ENCODE measurements around the gene CYTH1.

CYTH1 gene

DNA sequence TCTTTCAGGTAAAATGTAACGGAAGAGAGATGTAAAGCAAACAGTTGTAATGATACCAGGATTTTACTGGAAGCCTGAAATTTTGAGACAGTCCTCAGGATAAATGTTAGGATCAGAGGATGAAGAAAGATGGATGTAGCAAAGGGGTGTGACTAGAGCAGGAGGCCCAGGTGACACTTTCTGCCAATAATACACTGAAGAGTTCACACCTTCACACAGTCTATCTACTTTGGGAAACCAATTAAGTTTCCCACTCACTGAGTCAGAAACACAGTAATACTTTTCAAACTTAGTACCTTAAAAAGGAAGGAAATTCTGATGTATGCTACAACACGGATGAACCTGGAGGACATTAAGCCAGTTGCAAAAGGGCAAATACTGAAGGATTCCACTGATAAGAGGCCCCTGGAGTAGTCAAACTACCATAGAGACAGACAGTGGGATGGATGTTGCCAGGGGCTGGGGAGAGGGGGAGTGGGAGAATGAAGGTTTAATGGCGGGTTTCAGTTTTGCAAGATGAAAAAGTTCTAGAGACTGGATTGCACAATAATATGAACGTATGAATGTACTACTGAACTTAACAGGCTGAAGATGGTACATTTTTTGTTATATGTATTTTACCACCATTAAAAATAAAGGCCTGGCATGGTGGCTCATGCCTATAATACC is 62.3 kb downstream of the CYTH1 start:
- no peak overlapping the region for H3K4me3 ChIP-seq (ENCODE audit: low read length)
- TF ChIP-seq ZNF274 (IDR thresholded peaks at IDR 0.05; ENCODE audit: low read depth, low read length) = no peak

DNA sequence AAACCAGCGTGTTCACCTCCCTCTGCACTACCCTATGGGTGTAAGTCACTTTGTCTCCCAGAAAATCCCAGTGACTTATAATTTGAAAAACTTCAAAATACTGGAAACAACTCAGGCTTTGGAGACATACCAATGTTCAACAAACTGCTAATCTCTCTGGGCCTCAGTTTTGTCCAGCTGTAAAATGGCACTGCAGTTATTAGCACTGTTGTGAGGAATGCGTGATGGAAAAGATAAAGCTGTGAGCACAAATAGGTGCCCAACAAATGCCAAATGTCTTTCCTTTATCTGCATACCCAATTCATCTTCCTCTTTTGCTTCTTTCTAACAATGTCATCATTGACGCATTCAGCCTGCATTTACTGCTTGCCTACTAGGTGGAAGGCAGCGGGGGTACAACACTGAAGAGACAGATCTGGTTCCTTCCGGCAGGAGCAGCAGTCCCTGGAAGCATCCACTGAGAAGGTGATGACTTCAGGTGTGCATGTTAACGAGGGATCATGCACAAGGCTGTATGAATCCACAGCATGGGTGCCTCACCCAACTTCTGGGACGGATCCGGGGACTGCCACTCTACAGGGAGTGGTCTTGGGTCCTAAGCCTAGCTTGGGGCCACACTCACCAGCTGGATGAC is 63.4 kb downstream of the CYTH1 start:
- TF ChIP-seq ZNF274 (IDR thresholded peaks at IDR 0.05; ENCODE audit: low read depth, low read length) = no peak
- H3K4me3 ChIP-seq (ENCODE audit: low read length) = peak overlapping the region; percentile 43; the same call in 1 of the 2 replicates

DNA sequence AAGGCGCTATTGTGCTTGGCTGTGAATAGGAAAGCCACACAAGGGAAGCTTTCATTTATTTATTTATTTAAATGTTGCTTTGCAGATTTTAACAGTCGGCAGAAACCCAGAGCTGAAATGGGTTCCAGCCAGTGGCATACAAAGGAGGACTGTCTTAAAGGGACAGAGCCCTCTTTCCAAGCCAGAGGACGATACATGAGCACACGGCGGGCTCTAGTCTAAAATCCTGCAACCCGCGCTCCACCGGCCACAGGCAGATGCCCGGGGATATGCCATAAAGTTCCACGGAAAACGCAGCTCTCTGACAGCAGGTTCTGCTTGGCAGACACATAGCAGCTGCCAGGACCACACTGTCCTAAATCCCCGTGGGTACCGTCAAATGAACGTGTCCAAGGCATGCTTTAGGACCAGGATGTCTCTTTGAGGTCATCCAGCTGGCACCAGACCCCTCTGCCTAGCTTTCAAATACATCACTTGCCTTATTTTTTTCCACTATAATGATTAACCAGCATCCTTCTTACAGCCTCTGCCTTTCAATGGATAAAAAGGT is 64.6 kb downstream of the CYTH1 start:
- TF ChIP-seq ZNF274 (IDR thresholded peaks at IDR 0.05; ENCODE audit: low read depth, low read length) = no peak
- peak overlapping the region; percentile 43; the same call in 1 of the 2 replicates for H3K4me3 ChIP-seq (ENCODE audit: low read length)

DNA sequence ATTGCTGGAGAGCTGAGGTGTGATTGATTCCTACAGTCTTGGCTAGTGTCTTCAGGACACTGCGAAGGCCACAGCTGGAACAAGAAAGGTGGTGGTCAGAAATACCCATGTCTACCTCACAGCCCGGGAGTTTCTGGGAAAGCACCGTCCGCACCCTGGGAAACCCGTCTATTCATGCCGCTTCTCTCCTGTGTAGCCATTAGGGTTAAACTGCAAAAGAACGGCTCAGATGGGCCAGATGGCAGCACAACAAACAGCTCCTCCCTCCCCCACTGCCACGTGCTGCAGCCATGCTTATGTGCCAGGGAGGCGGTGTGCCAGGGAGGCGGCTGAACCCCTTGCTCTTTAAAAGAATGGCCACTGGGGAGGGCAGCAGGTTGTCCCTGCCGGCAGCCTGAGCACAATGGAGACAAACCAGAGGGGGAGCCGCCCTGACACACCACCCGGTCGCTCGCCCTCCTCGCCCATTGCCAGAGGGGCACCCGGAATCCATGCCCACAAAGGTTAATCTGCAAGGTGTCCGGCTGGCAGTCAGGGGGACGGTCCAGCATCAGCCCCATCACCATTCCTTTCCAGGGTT is 65.2 kb downstream of the CYTH1 start:
- peak overlapping the region; percentile 43; the same call in 1 of the 2 replicates for H3K4me3 ChIP-seq (ENCODE audit: low read length)
- no peak for TF ChIP-seq ZNF274 (IDR thresholded peaks at IDR 0.05; ENCODE audit: low read depth, low read length)

DNA sequence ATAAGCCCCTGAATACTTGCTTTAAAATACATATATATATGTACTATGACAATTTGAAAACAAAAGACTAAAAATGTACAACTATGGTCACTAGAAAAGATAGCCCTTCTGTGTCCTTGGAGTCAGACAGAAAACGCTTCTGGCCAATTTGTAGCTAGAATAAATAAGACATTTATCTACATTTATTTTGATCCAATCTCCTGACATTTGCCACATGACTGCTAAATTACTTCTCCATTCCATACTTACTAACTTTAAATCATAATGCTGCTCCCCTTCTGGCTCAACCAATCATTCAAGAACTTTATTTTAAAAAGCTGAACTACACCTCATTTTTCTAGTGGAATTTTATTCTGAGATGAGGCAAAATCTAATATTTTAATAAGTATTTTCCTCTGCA is 65.8 kb downstream of the CYTH1 start:
- H3K4me3 ChIP-seq (ENCODE audit: low read length) = no peak overlapping the region
- TF ChIP-seq ZNF274 (IDR thresholded peaks at IDR 0.05; ENCODE audit: low read depth, low read length) = no peak

DNA sequence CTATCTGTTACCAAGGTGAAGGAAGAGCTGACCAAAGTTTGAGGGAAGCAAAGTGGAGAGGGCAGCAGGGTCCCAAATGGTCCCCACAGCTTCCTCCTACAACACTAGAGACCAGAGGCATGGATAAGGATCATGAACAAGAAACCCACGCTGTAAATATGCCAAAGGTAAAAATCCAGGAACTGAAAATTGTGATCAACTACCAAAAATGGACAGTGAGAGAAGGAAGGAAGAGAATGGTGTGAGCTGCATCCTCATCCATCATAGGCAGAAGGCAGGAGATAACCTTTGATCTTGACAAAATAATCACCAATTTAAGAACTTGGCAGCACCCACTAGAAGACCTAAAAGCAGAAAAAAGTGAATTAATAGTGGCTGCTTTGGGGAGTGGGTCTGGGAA is 66.2 kb downstream of the CYTH1 start:
- TF ChIP-seq ZNF274 (IDR thresholded peaks at IDR 0.05; ENCODE audit: low read depth, low read length) = no peak
- peak overlapping the region; percentile 49; the same call in 1 of the 2 replicates for H3K4me3 ChIP-seq (ENCODE audit: low read length)

DNA sequence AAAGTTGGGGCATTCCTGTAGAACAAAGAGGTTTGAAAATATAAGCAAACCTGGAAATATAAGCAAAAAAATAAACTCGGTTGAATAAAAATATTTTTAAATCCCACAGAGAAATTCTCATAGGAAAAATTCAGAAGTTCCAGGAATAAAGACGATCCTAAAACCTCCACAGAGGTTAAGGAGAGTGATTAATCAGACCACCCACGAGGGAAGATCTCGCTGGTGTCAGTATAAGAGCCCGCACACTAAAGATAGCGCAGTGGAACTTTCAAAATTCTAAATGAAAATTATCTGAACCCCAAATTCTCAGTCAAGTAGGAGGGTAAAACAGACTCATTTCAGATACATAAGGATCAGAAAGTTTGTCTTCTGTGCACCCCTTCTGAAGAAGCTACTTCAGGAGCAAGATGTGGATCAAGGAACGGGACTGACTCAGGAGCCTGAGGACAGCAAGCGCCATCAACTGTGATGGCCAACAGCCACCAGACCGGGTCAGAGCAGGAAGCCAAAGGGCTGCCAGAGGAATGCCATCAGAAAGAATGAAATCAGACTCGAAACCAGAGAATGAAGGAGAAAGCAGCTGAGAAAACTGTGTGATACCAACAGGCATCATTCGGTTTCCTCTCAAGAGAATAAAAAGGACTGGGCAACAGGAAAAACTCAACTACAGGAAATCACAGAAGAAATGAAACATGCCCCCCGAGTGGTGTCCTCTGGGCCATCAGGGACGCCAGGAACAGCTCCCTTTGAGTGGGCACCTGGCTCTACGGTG is 66.9 kb downstream of the CYTH1 start:
- TF ChIP-seq ZNF274 (IDR thresholded peaks at IDR 0.05; ENCODE audit: low read depth, low read length) = no peak
- H3K4me3 ChIP-seq (ENCODE audit: low read length) = peak overlapping the region; percentile 49; the same call in 1 of the 2 replicates

DNA sequence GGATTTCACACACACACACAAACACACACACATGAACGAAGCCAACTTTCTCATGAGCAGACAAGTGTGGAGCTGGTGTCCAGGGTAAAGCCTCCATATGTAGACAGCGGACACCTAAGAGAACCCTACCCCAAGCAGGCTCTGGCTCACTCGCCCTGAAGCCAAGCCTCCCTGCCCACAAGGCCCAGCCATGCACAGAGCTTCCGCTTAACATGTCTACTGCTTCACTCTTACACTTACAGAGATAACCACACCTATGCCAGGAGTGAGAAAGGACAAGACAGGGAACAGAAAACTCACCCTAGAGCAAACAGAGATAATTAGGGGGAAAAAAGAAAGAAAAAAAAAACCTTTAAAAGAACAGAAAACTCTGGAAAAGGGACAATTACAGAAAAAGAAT is 67.5 kb downstream of the CYTH1 start:
- TF ChIP-seq ZNF274 (IDR thresholded peaks at IDR 0.05; ENCODE audit: low read depth, low read length) = no peak

DNA sequence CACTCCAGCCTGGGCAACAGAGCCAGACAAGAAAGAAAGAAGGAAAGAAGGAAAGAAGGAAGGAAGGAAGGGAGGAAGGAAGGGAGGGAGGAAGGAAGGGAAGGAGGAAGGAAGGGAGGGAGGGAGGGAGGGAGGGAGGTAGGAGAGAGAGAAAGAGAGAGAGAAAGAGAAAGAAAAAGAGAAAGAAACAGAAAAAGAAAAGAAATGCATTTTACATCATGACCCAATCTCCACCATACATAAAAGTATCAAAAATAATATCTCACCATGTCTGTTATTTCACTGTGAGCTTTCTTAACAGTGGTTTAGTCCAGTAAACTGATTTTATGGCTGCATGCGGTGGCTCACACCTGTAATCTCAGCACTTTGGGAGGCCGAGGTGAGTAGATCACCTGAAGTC is 70.0 kb downstream of the CYTH1 start:
- no peak for TF ChIP-seq ZNF274 (IDR thresholded peaks at IDR 0.05; ENCODE audit: low read depth, low read length)
- H3K4me3 ChIP-seq (ENCODE audit: low read length) = no peak overlapping the region

More for the DNA sequence above, 67.5 kb downstream of the CYTH1 start:
- H3K4me3 ChIP-seq (ENCODE audit: low read length) = no peak overlapping the region; the same call in 1 of the 2 replicates

DNA sequence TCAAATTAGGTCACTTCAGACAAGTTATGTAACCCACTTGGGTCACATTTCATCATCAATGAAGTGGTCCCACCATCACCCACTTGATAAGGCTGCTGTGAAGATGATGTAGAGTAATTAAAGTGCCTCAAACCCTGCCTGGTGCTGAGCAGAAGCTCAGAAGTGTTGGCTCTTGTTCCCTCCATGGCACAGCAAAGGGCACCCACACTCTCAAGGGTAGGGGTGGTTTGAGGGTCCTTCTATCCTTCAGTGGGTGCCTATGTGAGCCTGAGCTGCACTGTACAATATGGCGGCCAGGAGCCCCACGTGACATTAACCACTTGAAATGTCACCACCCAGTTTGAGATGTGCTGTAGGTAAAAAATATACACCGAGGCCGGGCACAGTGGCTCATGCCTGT is 71.5 kb downstream of the CYTH1 start:
- H3K4me3 ChIP-seq (ENCODE audit: low read length) = no peak overlapping the region; the same call in 1 of the 2 replicates
- no peak for TF ChIP-seq ZNF274 (IDR thresholded peaks at IDR 0.05; ENCODE audit: low read depth, low read length)

DNA sequence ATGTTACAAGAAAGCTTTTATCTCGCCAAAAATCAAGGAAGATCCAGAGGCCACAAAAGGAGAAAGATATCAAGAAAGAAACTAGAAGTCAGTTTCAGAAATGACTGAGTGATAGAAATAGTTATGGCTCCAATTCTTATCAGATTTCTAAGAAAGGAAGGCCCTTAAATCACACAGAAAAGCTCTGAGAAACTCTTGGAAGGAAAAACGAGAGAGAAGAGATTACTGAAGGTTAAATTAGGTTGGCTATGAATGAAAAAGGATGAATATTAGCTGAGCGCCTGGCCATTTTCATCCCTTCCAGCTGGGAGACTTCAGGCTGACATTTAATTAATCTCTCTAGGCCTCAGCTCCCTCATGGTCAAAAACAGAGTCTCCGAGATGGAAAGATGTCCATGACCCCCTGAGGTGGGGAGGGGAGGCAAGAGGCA is 72.3 kb downstream of the CYTH1 start:
- TF ChIP-seq ZNF274 (IDR thresholded peaks at IDR 0.05; ENCODE audit: low read depth, low read length) = no peak
- peak overlapping the region; percentile 35; the same call in 1 of the 2 replicates for H3K4me3 ChIP-seq (ENCODE audit: low read length)

DNA sequence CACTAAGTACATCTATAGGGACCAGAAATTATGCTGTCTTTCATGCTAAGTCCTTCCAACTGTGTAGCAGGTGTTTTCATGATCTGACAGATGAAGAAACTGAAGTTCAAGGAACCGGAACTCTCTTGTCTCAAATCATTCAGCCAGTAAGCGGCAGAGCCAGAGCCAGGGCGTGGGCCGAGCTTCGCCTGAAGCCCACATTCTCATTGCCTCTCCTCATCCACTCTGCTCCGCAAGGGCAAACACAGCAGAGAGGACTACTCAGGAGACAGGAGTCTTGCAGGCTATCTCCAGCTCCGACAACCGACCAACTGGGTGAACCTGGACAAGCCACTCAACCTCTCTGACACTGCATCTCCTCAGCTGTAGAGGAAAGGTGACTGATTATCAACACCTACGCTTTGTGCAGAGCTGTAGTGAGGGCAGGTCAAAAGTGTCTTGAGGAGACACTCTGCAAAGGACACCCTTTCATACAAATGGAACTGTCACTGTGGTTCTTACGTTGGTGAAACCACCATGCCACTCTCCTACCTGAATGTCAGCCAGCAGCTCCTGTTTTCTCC is 72.9 kb downstream of the CYTH1 start:
- H3K4me3 ChIP-seq (ENCODE audit: low read length) = peak overlapping the region; percentile 31; the same call in 1 of the 2 replicates
- TF ChIP-seq ZNF274 (IDR thresholded peaks at IDR 0.05; ENCODE audit: low read depth, low read length) = no peak

DNA sequence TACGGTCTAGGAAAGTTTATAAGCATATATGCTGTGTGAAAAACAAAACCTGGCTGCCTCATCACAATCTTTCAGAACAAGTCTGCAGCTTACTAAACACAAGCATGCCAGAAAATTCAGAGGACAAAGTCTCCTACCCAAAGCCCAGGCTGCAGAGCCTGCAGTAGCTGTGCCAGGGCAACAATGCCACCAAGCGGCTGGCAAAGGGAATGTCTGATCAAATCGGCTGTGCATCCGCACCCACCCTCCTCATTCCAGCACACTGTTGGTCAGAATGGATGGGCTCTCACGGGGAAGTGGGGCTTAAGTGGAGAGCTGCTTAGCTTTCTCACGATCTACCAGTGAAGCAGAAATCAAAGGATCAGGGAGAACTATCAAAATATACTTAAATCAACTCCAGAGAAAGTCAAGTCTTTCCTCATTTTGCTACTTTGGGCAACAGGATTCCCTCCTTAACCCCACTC is 73.5 kb downstream of the CYTH1 start:
- TF ChIP-seq ZNF274 (IDR thresholded peaks at IDR 0.05; ENCODE audit: low read depth, low read length) = no peak
- H3K4me3 ChIP-seq (ENCODE audit: low read length) = peak overlapping the region; percentile 23; the same call in 1 of the 2 replicates
